Measurements from ENCODE around the gene DUOXA1. TPM values are rescaled to one million over a fixed set of nuclear protein-coding genes. Genes with fewer than 3 reads are reported as not detected.

The DUOXA1 gene
- total and polyA plus RNA-seq, 2 donors (not counting 1 experiment from before 2014, with no cell fraction given), result 0.03 to 0.74 TPM

GRCh38 chr15:45117308-45118130 lies 12.2 kb downstream of the DUOXA1 start:
- CTCF ChIA-PET, result interaction anchor here (0.8 to 3.6 kb wide), 60 partner anchors 8 to 496 kb away, joined by 3 to 58 read pairs (median 5); partner anchors contain the start of genes DUOX1, DUOXA1, GATM and SORD
- Histone ChIP-seq H2AFZ (ENCODE audit: insufficient read depth, low read depth, low read length, poor library complexity, severe bottlenecking) (peak overlapping the region; percentile 54), H3K79me2 (ENCODE audit: control insufficient read depth, insufficient read depth, low read length) (no peaks in the 10 kb centered on the region), H3K4me2 (replicated peaks; ENCODE audit: low read depth, low read length, poor library complexity, severe bottlenecking) (peak overlapping the region; percentile 76), H3K4me1 (ENCODE audit: control insufficient read depth in 2 of 2, insufficient read depth in 2 of 2, low read length in 2 of 2) (peaks cover 44 to 52% of the 10 kb centered on the region in 2 donors), H4K20me1 (ENCODE audit: control insufficient read depth, insufficient read depth, low read length, poor library complexity, severe bottlenecking) (no peaks in the 10 kb centered on the region), H3K9ac (ENCODE audit: low read length) (peak overlapping the region; percentile 45), H3K4me3 (ENCODE audit: control extremely low read depth in 1 of 5, extremely low read depth in 1 of 5, insufficient read depth in 1 of 5, low read depth in 2 of 5, low read length in 4 of 5) (peak overlapping the region in 3 of 5 experiments; percentile 36 to 60 (median 44)), H3K27ac (ENCODE audit: low read length in 2 of 2) (no peak overlapping the region), H3K9me3 (ENCODE audit: control extremely low read depth in 1 of 3, control insufficient read depth in 2 of 3, insufficient read depth in 1 of 3, low read length in 2 of 3) (peaks cover 0 to 35% (median 0%) of the 10 kb centered on the region in 3 donors), H3K27me3 (replicated peaks in 1 of 4; ENCODE audit: control extremely low read depth in 1 of 4, control insufficient read depth in 3 of 4, insufficient read depth in 4 of 4, low read length in 3 of 4) (peaks cover 0 to 72% (median 51%) of the 10 kb centered on the region in 4 experiments), H3K36me3 (replicated peaks in 1 of 2; ENCODE audit: control extremely low read depth in 1 of 2, control insufficient read depth in 1 of 2, extremely low read depth in 1 of 2, insufficient read depth in 2 of 2, low read length in 1 of 2) (no peaks in the 10 kb centered on the region)
- peak overlapping the region; percentile 80 for H3K4me3 Mint-ChIP-seq
- H3K4me1 Mint-ChIP-seq, result peaks cover 42% of the 10 kb centered on the region
- TF ChIP-seq EZH2 (IDR thresholded peaks at IDR 0.05; ENCODE audit: borderline replicate concordance, insufficient read depth, low read depth, low read length, poor library complexity, severe bottlenecking) (peak; percentile 32), CTCF (IDR thresholded peaks at IDR 0.05) (no peak)
- peak; percentile 8 for ATAC-seq (ENCODE audit: low read depth)
- no peak overlapping the region for H3K27ac Mint-ChIP-seq
- intact Hi-C loops (cut with micrococcal nuclease), result loop anchor here (1.0 to 10.0 kb wide), 6 partner anchors 49 to 341 kb away; no protein-coding TSS in a partner anchor
- no peaks in the 10 kb centered on the region for H3K9me3 Mint-ChIP-seq (ENCODE audit: insufficient read depth)
- DNase-seq, result no peak
- whole genome bisulfite sequencing (ENCODE audit: insufficient coverage), result 23% methylated on average over 32 of the region's 33 CpGs
- POLR2A ChIA-PET, result interaction anchor here (1.0 to 1.1 kb wide), 2 partner anchors 69 to 95 kb away, joined by 3 read pairs; partner anchors contain the start of gene SORD
- H3K27me3 Mint-ChIP-seq, result peaks cover 71% of the 10 kb centered on the region
